CD4-positive, alpha-beta memory T cell (primary cell): ENCODE results near the gene BBLN. TPM values are rescaled to one million over a fixed set of nuclear protein-coding genes. Genes with fewer than 3 reads are reported as not detected.

ENCODE experiments used
- CTCF ChIA-PET: fragments of 350-600 bp; sonication (Branson Sonifier 250); formaldehyde crosslinking; loops from one replicate; lab custom pipeline; 2021; ENCODE audit warnings: inconsistent platforms; ENCODE audit not compliant: partially characterized antibody; lab: Charles Lee
- POLR2A ChIA-PET: fragments of 350-600 bp; sonication (Branson Sonifier 250); formaldehyde crosslinking; loops from one replicate; lab custom pipeline; 2021; ENCODE audit not compliant: partially characterized antibody; lab: Charles Lee
- DNase-seq, 5 donors: peaks; one replicate each; pipeline versions ENCODE4 v3.0.0 to v3.0.0-alpha.2; 2020 to 2022; ENCODE audit warnings: mixed read lengths in 1 of 5
- H3K27ac ChIP-seq: one replicate; pipeline ENCODE4 v1.7.0; 2013; ENCODE audit warnings: low read depth, low read length
- H3K27me3 ChIP-seq: 2 replicates; pipeline ENCODE4 v1.7.0; 2013; ENCODE audit warnings: mild to moderate bottlenecking, low read length, moderate library complexity; ENCODE audit not compliant: insufficient read depth
- H3K36me3 ChIP-seq: 2 replicates; pipeline ENCODE4 v1.7.0; 2013; ENCODE audit warnings: mild to moderate bottlenecking, low read length, moderate library complexity; ENCODE audit not compliant: insufficient read depth
- H3K4me1 ChIP-seq: 2 replicates; pipeline ENCODE4 v1.7.0; 2013; ENCODE audit warnings: mild to moderate bottlenecking, low read length, moderate library complexity; ENCODE audit not compliant: insufficient read depth
- H3K4me3 ChIP-seq, 2 donors: one replicate each; pipeline ENCODE4 v1.7.0; 2013; ENCODE audit warnings: low read length in 2 of 2, mild to moderate bottlenecking in 1 of 2
- H3K9me3 ChIP-seq, 2 donors: one replicate each; pipeline ENCODE4 v1.7.0; 2013; ENCODE audit warnings: low read length in 2 of 2, control low read depth in 1 of 2; ENCODE audit not compliant: control insufficient read depth in 1 of 2
- H3K27ac Mint-ChIP-seq, 7 donors: one replicate each; pipeline ENCODE4 v1.8.0; 2020 to 2021; ENCODE audit warnings: mixed read lengths in 7 of 7, mild to moderate bottlenecking in 6 of 7, inconsistent platforms in 3 of 7, moderate library complexity in 3 of 7
- H3K27me3 Mint-ChIP-seq, 2 donors: one replicate each; pipeline ENCODE4 v1.8.0; 2020 to 2021; ENCODE audit warnings: mixed read lengths in 2 of 2
- H3K36me3 Mint-ChIP-seq, 2 donors: one replicate each; pipeline ENCODE4 v1.8.0; 2020 to 2021; ENCODE audit warnings: mixed read lengths in 2 of 2, inconsistent platforms in 1 of 2, mild to moderate bottlenecking in 1 of 2
- H3K4me1 Mint-ChIP-seq, 4 donors: one replicate each; pipeline ENCODE4 v1.8.0; 2020 to 2021; ENCODE audit warnings: mixed read lengths in 4 of 4, mild to moderate bottlenecking in 1 of 4
- H3K4me3 Mint-ChIP-seq, 8 donors: one replicate each; pipeline ENCODE4 v1.8.0; 2020 to 2021; ENCODE audit warnings: mixed read lengths in 8 of 8, mild to moderate bottlenecking in 7 of 8, moderate library complexity in 6 of 8, inconsistent platforms in 3 of 8
- H3K9me3 Mint-ChIP-seq, 8 donors: one replicate each; pipeline ENCODE4 v1.8.0; 2020 to 2021; ENCODE audit warnings: mixed read lengths in 8 of 8, mild to moderate bottlenecking in 5 of 8, inconsistent platforms in 3 of 8, moderate library complexity in 1 of 8
- intact Hi-C: fragments of 100-400 bp; cut with micrococcal nuclease; formaldehyde crosslinking; loops from one replicate; pipeline ENCODE4 v1.15.1; 2023
- polyA plus RNA-seq, 2 donors: library from polyadenylated mRNA; unstranded; fragments of 300-500 nt; fragmentation: Illumina TruSeq; gene quantifications; one replicate each; pipeline ENCODE4 v1.2.3, GENCODE V29; 2021
- total RNA-seq, 2 experiments: library from RNA; stranded (reverse); gene quantifications; one replicate each; pipeline ENCODE4 v1.2.3, GENCODE V29; 2021

The BBLN gene
- total and polyA plus RNA-seq, 4 experiments from 2014 or later, result 47.8 to 136 (median 80.4) TPM

- Histone ChIP-seq H3K36me3 (no peaks in the 10 kb centered on the region), H3K4me1 (peaks cover 13% of the 10 kb centered on the region), H3K27ac (no peak overlapping the region), H3K9me3 (no peaks in the 10 kb centered on the region), H3K27me3 (no peaks in the 10 kb centered on the region), H3K4me3 (no peak overlapping the region)
- H3K36me3 Mint-ChIP-seq, result no peaks in the 10 kb centered on the region
- H3K27me3 Mint-ChIP-seq, result peaks cover 2 to 4% of the 10 kb centered on the region in 2 donors
- DNase-seq, result no peak
- peak overlapping the region in 2 of 8 donors; percentile 25 to 73 for H3K4me3 Mint-ChIP-seq
- intact Hi-C loops, result no loop called here
- H3K9me3 Mint-ChIP-seq, result no peaks in the 10 kb centered on the region
- peaks cover 0 to 13% (median 6%) of the 10 kb centered on the region in 4 donors for H3K4me1 Mint-ChIP-seq
- ChIA-PET POLR2A (interaction anchor here (0.6 to 1.8 kb wide), 3 partner anchors 9 to 1588 kb away, joined by 3 to 5 read pairs (median 4); partner anchors contain the start of gene CIZ1), CTCF (no interaction called here)
- H3K27ac Mint-ChIP-seq, result no peak overlapping the region
These were observed 41.6 kb downstream of the BBLN start for GRCh38 chr9:128201441-128202369.

- H3K27me3 ChIP-seq, result no peaks in the 10 kb centered on the region
- no peaks in the 10 kb centered on the region for H3K9me3 ChIP-seq
- Mint-ChIP-seq H3K9me3 (no peaks in the 10 kb centered on the region), H3K36me3 (no peaks in the 10 kb centered on the region), H3K4me3 (peak overlapping the region; percentile 72 to 83 (median 80)), H3K4me1 (peaks cover 0 to 13% (median 6%) of the 10 kb centered on the region in 4 donors), H3K27me3 (peaks cover 4% of the 10 kb centered on the region in 2 donors), H3K27ac (peak overlapping the region; percentile 53 to 94 (median 68))
- H3K36me3 ChIP-seq, result no peaks in the 10 kb centered on the region
- peak overlapping the region in 1 of 2 donors; percentile 60 for H3K4me3 ChIP-seq
- ChIA-PET POLR2A (interaction anchor here (0.6 to 1.8 kb wide), 2 partner anchors 10 to 1587 kb away, joined by 3 to 5 read pairs; no protein-coding TSS in a partner anchor), CTCF (no interaction called here)
- intact Hi-C loops, result loop anchor here (1.0 kb wide), 4 partner anchors 11 to 48 kb away; partner anchors contain the start of genes BBLN and CIZ1
- DNase-seq, result no peak
- peaks cover 13% of the 10 kb centered on the region for H3K4me1 ChIP-seq
- no peak overlapping the region for H3K27ac ChIP-seq
These were observed 42.6 kb downstream of the BBLN start for GRCh38 chr9:128202648-128203023.

- no peaks in the 10 kb centered on the region for H3K9me3 ChIP-seq
- H3K36me3 ChIP-seq, result no peaks in the 10 kb centered on the region
- DNase-seq, result peak; percentile 57 to 85 (median 77)
- no peak within 1 kb of the TSS for H3K27ac ChIP-seq
- ChIA-PET POLR2A (interaction anchor here (1.0 to 1.1 kb wide), 2 partner anchors 12 to 47 kb away, joined by 3 to 6 read pairs; partner anchors contain the start of gene CIZ1), CTCF (interaction anchor here (0.6 kb wide), 1 partner anchor 28 kb away, joined by 6 read pairs; no protein-coding TSS in a partner anchor)
- H3K4me3 ChIP-seq, result peak within 1 kb of the TSS; percentile 58 to 60
- no peaks in the 10 kb centered on the region for H3K27me3 ChIP-seq
- Mint-ChIP-seq H3K27ac (peak within 1 kb of the TSS; percentile 53 to 94 (median 68)), H3K4me1 (peaks cover 0 to 13% (median 6%) of the 10 kb centered on the region in 4 donors), H3K4me3 (peak within 1 kb of the TSS; percentile 72 to 83 (median 80)), H3K36me3 (no peaks in the 10 kb centered on the region), H3K27me3 (peaks cover 4% of the 10 kb centered on the region in 2 donors), H3K9me3 (no peaks in the 10 kb centered on the region)
- intact Hi-C loops, result loop anchor here (1.0 kb wide), 4 partner anchors 12 to 47 kb away; partner anchors contain the start of genes BBLN and CIZ1
- peaks cover 13% of the 10 kb centered on the region for H3K4me1 ChIP-seq
These were observed 43.1 kb downstream of the BBLN start, which contains the start of gene DNM1 for GRCh38 chr9:128203024-128203706. TSS of gene DNM1 (plus strand) at chr9:128203379. CDS start at chr9:128203471, 92 bp downstream.

DNA sequence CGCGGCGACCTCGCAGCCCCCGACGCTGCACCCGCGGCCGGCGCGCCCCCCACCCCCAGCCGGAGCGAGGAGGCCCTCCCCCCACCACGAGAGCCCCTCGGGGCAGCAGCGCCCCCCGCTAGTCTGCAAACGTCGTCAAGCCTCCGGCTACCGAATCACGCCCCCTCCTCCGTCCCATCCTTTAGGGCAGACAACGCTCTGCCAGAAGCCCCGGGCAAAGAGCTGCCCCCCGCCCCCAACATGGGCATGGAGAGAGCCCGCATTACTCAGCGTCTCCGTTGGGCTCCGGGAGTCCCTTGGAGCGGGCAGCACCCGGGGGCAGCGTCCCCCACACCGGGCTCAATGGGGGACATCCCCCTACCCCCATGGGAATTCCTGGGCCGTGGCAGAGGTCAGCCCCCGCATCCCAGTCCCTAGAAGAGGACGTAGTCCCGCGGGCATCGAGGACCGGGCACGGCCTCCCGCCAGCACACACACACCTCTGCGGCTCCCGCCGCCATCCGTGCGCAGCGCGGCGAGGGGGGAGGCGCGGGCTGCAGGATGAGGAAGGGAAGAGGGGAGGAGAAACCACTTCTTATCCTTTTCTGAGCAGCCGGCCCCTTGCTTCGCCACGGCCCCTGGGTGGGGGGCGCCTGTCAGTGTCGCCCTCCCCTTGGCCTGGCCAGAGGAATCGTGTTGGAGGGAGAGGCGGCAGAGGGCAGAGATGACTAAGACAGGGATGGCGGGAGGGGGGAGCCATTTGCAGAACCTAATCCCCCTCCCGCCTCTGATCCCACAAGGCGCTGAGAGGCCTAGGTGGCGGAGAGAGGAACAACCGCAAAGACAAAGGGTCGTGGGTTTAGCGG is 43.9 kb downstream of the BBLN start:
- H3K9me3 Mint-ChIP-seq, result no peaks in the 10 kb centered on the region
- no peak overlapping the region for H3K27ac ChIP-seq
- peaks cover 13% of the 10 kb centered on the region for H3K4me1 ChIP-seq
- CTCF ChIA-PET, result interaction anchor here (0.6 kb wide), 1 partner anchor 27 kb away, joined by 6 read pairs; no protein-coding TSS in a partner anchor
- H3K27ac Mint-ChIP-seq, result peak overlapping the region in 2 of 7 donors; percentile 23 to 31
- no peaks in the 10 kb centered on the region for H3K9me3 ChIP-seq
- peak overlapping the region; percentile 35 to 78 (median 60) for H3K4me3 Mint-ChIP-seq
- intact Hi-C loops, result loop anchor here (1.0 kb wide), 4 partner anchors 13 to 46 kb away; partner anchors contain the start of genes BBLN and CIZ1
- no peaks in the 10 kb centered on the region for H3K36me3 Mint-ChIP-seq
- H3K27me3 Mint-ChIP-seq, result peaks cover 4% of the 10 kb centered on the region in 2 donors
- peak overlapping the region; percentile 58 to 60 for H3K4me3 ChIP-seq
- no peaks in the 10 kb centered on the region for H3K36me3 ChIP-seq
- DNase-seq, result peak in 3 of 5 donors; percentile 22 to 27 (median 24)
- H3K4me1 Mint-ChIP-seq, result peaks cover 0 to 13% (median 6%) of the 10 kb centered on the region in 4 donors
- H3K27me3 ChIP-seq, result no peaks in the 10 kb centered on the region
- POLR2A ChIA-PET, result interaction anchor here (1.0 to 1.1 kb wide), 2 partner anchors 13 to 46 kb away, joined by 3 to 6 read pairs; partner anchors contain the start of gene CIZ1

- Mint-ChIP-seq H3K4me3 (peak overlapping the region in 4 of 8 donors; percentile 46 to 78 (median 64)), H3K27me3 (peaks cover 4% of the 10 kb centered on the region in 2 donors), H3K9me3 (no peaks in the 10 kb centered on the region), H3K36me3 (no peaks in the 10 kb centered on the region), H3K27ac (no peak overlapping the region), H3K4me1 (peaks cover 0 to 13% (median 6%) of the 10 kb centered on the region in 4 donors)
- ChIA-PET POLR2A (no interaction called here), CTCF (no interaction called here)
- Histone ChIP-seq H3K27ac (no peak overlapping the region), H3K36me3 (no peaks in the 10 kb centered on the region), H3K27me3 (no peaks in the 10 kb centered on the region), H3K4me1 (peaks cover 13% of the 10 kb centered on the region), H3K4me3 (no peak overlapping the region), H3K9me3 (no peaks in the 10 kb centered on the region)
- intact Hi-C loops, result no loop called here
- DNase-seq, result no peak
These were observed 44.8 kb downstream of the BBLN start for GRCh38 chr9:128204858-128205257.

DNA sequence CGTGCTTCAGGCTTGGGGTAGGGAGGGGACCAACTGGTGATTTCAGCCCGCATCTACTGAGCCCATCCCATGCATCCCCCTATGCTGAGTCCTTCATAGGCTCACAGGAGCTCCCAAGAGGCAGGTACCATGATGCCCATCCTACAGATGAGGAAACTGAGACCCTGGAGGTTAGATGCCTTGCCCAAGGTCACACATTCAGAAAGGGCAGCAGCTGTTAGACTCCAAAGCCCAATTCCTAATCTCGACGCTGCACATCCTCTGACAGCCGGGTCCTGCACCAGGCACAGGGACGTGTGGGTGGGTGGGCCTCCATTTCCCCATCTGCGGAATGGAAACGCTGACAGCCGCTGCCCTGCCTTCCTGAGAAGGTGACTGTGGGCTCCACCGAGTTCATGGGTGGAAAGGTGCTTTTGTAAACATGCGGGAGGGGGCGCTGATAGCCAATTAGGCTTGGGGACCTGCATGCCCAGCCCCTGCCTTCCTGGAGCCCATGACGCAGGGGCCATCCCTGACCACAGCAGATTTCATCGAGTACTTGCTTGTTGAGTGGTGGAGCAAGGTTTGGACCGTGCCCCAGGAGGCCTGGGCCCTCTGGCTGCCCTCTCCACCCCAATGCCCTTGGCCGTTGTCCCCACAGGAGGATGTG is 45.4 kb downstream of the BBLN start:
- H3K27me3 Mint-ChIP-seq, result peaks cover 4% of the 10 kb centered on the region in 2 donors
- ChIA-PET POLR2A (no interaction called here), CTCF (no interaction called here)
- H3K9me3 ChIP-seq, result no peaks in the 10 kb centered on the region
- H3K27ac ChIP-seq, result no peak overlapping the region
- no peaks in the 10 kb centered on the region for H3K27me3 ChIP-seq
- intact Hi-C loops, result no loop called here
- no peak for DNase-seq
- peaks cover 0 to 13% (median 6%) of the 10 kb centered on the region in 4 donors for H3K4me1 Mint-ChIP-seq
- H3K4me3 Mint-ChIP-seq, result peak overlapping the region in 1 of 8 donors; percentile 70
- H3K9me3 Mint-ChIP-seq, result no peaks in the 10 kb centered on the region
- no peak overlapping the region for H3K4me3 ChIP-seq
- no peaks in the 10 kb centered on the region for H3K36me3 ChIP-seq
- H3K27ac Mint-ChIP-seq, result no peak overlapping the region
- H3K36me3 Mint-ChIP-seq, result no peaks in the 10 kb centered on the region
- H3K4me1 ChIP-seq, result peaks cover 13% of the 10 kb centered on the region
